Stimulated activated CD4-positive, alpha-beta T cell treated with anti-CD3 and anti-CD28 coated beads, TNF-alpha, amount 100 ng/mL, for 48 hours (primary cell): ENCODE results near the gene LGI4.
A peak's percentile ranks its signal among the peaks of the same experiment; 100 is the strongest.

ENCODE experiments used
- DNase-seq, 3 donors: peaks; one replicate each; pipeline ENCODE4 v3.0.0-alpha.2; 2020; ENCODE audit warnings: low read depth in 3 of 3

LGI4 gene

GRCh38 chr19:35124098-35125060, 10.5 kb downstream of the LGI4 start:
- peak; percentile 61 to 79 (median 76) for DNase-seq

DNA sequence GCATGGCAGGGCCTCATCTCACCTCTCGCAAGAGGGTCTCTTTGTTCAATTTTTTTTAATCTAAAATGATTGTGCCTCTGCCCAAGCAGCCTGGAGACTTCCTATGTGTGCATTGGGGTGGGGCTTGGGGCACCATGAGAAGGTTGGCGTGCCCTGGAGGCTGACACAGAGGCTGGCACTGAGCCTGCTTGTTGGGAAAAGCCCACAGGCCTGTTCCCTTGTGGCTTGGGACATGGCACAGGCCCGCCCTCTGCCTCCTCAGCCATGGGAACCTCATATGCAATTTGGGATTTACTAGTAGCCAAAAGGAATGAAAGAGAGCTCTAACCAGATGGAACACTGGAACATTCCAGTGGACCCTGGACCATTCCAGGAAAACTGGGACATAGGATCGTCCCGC, 11.3 kb downstream of the LGI4 start:
- DNase-seq, result no peak

- no peak for DNase-seq
These were observed 11.9 kb downstream of the LGI4 start for GRCh38 chr19:35122687-35123551.

- no peak for DNase-seq
These were observed 14.0 kb downstream of the LGI4 start for GRCh38 chr19:35120898-35121297.

DNA sequence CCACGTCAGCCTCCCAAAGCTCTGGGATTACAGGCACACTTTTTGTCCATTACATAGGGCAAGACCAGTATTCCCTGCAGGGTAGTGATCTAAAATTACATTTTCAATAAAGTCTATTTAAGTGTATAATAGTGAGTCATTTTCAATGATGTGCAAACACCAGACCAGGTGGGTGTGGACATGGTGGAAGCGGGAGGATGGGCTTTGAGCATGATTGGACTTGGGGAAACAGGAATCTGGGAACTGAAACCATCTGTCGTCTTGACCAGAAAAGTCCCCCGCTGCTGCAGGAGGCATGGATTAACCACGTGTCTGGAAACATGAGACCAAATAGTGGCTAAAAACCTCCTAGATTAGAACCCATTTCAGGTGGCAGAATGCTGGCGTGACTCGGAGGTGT, 14.4 kb downstream of the LGI4 start:
- no peak for DNase-seq

DNA sequence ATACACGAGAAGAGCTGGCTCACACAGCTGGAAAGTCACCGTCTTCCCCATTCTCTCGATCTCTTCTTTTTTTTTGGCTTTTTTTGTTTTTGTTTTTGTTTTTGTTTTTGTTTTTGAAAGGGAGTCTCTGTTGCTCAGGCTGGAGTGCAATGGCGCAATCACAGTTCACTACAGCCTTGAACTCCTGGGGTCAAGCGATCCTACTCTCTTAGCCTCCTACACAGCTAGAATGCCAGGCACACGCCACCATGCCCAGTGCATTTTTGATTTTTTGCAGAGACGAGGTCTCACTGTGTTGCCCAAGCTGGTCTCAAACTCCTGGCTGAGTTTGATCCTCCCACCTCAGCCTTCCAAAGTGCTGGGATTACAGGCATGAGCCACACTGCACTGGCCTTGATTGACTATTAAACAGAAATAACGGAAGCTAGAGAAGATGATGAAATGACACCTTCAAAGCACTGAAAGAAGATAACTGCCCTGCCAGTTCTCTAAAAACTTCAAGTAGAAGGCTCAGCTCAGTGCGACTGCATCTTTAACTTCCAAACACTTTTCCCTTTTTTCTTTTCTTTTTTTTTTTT, 15.2 kb downstream of the LGI4 start:
- DNase-seq, result no peak

- no peak for DNase-seq
These were observed 15.8 kb downstream of the LGI4 start for GRCh38 chr19:35119091-35119490.

GRCh38 chr19:35118268-35119020, 16.4 kb downstream of the LGI4 start:
- DNase-seq, result no peak

DNA sequence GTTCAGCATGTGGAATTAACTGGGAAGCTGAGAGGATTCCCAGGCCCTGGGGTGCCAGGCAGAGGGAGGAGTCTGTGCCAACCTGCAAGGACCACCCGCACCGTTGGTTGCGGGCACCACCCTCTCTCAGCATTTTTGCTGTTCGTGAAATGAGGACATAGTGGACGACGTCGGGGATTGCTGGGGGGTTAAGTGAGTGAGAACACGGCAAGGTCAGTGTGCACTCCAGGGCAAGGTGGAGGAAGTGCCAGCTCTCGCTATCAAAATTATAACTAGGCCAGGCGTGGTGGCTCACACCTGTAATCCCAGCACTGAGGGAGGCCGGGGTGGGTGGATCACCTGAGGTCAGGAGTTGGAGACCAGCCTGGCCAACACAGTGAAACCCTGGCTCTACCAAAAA, 17.1 kb downstream of the LGI4 start:
- no peak for DNase-seq

DNA sequence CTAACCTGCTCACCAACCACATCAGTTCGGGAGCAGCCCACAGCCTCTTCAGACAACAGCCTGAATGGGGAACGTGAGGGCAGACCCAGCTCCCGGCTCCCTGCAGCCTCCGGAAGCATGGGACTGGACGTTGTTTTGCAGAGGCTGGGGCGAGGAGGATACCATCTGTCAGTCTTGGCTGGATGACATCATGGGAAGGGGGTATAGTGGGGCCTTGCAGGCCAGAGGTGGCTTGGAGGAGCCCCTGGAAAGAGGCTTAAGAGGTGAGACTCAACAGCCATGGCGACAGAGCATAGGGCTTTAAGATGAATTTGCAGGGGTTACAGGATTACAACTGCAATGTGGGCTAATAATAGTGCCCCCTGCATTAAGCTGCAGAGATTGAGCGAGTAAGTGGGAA, 17.7 kb downstream of the LGI4 start:
- no peak for DNase-seq

- DNase-seq, result no peak
These were observed 18.6 kb downstream of the LGI4 start for GRCh38 chr19:35116072-35116801.

DNA sequence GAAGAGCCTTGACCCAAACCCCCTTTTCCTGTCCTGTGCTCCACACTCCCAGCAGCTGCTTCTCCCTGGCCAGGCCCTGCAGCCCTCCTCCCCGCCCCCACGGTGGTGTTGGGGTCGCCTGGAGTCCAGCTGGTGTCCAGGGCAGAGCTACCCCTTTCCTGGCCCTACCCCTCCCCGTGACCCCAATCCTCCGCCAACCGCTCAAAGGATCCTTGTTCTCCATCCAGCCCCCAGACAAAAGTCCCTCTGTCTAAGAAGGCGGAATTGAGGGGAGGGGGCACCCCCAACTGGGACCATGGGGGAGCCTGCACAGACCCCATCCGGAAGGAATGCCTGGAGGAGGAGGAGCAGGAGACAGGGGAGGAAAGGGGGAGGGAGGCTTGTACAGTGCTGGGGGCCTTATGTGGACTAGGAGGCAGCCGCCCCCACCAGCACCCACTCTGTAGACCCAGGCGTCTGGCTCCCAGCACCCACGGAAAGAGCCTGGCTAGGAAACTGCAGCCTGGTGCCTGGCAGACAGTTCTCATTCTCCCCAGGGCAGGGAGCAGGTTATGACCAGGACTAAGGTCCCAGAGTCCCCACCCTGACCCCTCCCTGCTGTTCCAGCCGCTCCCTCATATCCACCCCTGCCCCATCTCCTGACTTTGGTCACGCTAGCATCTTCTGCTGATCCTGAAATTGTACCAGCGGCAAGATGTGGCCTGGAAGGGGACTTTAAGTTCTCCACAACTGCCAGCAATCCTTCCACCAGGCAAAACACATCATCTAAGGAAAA, 19.5 kb downstream of the LGI4 start, which contains the start of gene FXYD3:
TSS of gene FXYD3 (plus strand) at position 647 of the 775 bp plus-strand sequence. CDS start 3,554 bp downstream, outside the sequence.
- no peak for DNase-seq

DNA sequence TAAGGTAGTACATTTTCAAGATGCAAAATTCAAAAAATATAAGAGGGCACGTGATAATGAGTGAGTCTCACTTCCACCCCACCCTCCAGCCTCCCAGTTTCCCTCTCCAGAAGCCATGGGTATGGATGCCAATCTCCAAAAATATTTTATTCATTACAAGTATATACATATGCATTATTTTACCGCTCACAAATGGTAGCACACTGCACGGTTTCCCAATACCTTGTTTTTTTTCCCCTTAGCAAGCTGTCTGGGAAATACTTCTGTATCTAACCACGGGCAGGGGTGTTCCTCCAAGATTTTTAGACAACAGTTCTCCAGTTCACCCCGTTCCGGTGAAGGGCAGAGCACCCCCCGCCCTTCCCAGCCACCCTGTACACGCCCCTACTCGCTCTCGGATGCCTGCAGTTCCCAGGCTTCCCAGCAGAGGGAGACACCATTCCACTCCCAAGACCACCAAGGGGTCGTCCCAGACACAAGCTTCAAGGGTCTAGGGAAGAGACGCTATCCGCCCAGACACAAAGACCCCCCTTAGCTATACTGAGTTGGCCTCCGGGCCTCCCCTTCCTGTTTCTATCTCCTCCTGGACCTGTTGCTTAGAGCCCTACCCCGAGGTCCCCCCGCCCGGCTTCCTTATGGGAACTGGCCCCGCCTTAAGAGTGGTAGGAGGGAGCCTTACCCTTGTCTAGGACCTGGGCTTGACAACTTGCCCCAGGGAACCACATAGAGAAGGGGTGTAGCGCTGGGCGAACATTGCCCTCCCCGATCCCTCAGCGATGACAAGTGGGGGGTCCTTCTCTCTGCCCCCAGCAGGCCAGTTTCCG, 20.3 kb downstream of the LGI4 start:
- peak; percentile 41 to 61 (median 54) for DNase-seq

GRCh38 chr19:35112995-35113688, 21.7 kb downstream of the LGI4 start:
- DNase-seq, result no peak

DNA sequence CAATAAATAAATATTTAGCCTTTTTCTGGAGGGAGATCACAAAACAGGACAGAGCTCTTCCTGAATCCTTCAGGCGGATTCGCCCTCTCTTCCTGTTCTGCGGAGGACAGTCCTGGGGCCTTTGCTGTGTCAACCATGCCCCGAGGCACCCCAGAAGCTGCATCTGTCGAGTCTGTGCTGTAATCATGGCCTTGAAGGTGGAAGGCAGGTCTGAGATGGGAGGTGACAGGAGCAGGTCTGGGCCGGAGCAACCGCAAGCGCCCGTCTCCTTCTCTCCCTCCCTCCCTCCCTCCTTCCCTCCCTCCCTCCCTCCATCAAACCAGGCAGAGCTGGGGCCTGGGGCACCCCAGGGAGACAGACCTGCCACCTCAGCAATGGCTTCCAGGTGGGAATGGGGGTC, 23.9 kb downstream of the LGI4 start:
- no peak for DNase-seq

DNA sequence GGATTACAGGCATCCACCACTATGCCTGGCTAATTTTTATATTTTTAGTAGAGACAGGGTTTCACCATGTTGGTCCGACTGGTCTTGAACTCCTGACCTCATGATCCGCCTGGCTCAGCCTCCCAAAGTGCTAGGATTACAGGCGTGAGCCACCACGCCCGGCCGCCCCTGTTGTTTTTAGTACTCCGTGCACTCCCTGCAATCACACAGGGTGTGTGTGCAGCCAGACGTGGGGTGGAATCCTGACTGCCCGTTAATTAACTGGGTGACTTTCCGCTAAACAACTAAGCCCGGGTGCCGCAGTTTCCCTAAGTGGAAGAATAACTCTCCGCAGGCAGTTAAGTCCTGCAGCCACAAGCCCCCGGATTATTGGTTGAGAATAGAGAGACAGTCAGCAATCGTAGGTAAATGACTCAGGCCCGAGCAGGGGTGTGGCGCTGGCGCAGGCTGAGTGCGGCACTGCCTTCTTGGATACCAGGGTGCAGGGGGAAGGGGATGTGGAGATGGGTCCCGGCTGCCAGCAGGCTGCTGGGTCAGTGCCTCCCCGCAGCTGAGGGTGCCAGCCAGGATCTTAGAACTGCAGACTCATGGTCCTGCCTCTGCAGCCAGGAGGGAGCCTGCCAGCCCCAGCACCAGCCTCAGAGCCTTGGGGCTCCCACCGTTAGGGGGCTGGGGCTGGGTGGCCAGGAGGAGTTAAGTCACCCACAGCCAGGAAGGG, 25.3 kb downstream of the LGI4 start:
- no peak for DNase-seq

DNA sequence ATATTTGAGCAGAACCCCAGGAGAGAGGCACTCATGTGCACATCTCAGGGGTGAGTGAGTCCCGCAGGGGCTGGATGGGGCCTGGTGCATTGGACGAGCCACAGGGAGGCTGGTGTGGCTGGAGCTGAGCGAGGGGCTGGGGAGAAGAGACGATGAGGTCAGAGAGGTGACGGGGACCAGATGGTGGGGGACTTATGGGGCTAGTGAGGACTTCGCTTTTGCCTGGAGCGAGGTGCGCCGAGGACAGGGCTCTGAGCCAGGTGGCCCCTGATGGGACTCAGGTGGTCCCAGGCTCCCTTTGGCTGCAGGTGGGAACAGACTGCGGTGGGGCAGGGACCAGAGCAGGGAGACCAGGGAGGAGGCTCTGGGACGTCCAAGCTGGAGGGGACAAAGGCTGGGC, 26.1 kb downstream of the LGI4 start:
- DNase-seq, result no peak

- DNase-seq, result no peak
These were observed 27.3 kb downstream of the LGI4 start for GRCh38 chr19:35107545-35107944.
